Measurements from ENCODE around the gene MTCL1.

- TF ChIP-seq CTCF (IDR thresholded peaks at IDR 0.05; ENCODE audit: poor library complexity) (no peak), EZH2 (IDR thresholded peaks at IDR 0.05; ENCODE audit: borderline replicate concordance) (no peak), EZH2phosphoT487 (IDR thresholded peaks at IDR 0.05; ENCODE audit: low read depth, severe bottlenecking, unreplicated experiment) (no peak)
These were observed 29.1 kb downstream of the MTCL1 start for GRCh38 chr18:8734496-8734895.

All from hepatocyte (in vitro differentiated cells).